Measurements from ENCODE around the gene INTS15. TPM values are rescaled to one million over a fixed set of nuclear protein-coding genes. Genes with fewer than 3 reads are reported as not detected.
"Not testable (repeated sequence)": the region's sequence is repeated elsewhere in the genome, so short reads cannot be mapped to it uniquely, and the experiment has no call there.

Gene INTS15
- total RNA-seq, 1 donor from 2014 or later: 7.4 TPM

DNA sequence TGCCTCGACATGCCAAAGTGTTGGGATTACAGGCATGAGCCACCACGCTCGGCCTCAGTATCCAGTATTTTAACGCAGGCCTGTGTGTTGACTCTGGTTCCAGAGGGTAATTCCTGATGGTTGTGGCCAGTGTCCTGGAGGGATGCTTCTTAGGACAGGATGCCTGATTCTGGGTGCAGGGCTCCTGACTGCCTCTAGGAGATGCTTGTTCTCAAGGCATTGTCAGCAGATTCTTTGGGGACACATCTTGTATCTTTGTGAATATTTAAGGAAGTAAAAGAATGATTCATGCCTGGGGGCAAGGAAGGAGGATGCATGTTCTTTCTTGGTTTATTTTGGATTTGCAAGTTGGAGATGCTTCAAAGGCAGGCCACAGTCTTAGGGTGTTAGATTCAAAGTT lies 10.4 kb upstream of the INTS15 start:
- FAIRE-seq: no peak
- no peak for DNase-seq (ENCODE audit: low read depth)
- Histone ChIP-seq H3K4me3 (ENCODE audit: low read depth, low read length) (no peak overlapping the region), H3K36me3 (ENCODE audit: control insufficient read depth, insufficient read depth, low read length) (peaks cover 7% of the 10 kb centered on the region), H3K27me3 (ENCODE audit: control insufficient read depth, insufficient read depth, low read length) (no peaks in the 10 kb centered on the region)
- TF ChIP-seq, protein P1, sequence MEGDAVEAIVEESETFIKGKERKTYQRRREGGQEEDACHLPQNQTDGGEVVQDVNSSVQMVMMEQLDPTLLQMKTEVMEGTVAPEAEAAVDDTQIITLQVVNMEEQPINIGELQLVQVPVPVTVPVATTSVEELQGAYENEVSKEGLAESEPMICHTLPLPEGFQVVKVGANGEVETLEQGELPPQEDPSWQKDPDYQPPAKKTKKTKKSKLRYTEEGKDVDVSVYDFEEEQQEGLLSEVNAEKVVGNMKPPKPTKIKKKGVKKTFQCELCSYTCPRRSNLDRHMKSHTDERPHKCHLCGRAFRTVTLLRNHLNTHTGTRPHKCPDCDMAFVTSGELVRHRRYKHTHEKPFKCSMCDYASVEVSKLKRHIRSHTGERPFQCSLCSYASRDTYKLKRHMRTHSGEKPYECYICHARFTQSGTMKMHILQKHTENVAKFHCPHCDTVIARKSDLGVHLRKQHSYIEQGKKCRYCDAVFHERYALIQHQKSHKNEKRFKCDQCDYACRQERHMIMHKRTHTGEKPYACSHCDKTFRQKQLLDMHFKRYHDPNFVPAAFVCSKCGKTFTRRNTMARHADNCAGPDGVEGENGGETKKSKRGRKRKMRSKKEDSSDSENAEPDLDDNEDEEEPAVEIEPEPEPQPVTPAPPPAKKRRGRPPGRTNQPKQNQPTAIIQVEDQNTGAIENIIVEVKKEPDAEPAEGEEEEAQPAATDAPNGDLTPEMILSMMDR (IDR thresholded peaks at IDR 0.05; ENCODE audit: insufficient read depth, low read length, severe bottlenecking): peak; percentile 9

DNA sequence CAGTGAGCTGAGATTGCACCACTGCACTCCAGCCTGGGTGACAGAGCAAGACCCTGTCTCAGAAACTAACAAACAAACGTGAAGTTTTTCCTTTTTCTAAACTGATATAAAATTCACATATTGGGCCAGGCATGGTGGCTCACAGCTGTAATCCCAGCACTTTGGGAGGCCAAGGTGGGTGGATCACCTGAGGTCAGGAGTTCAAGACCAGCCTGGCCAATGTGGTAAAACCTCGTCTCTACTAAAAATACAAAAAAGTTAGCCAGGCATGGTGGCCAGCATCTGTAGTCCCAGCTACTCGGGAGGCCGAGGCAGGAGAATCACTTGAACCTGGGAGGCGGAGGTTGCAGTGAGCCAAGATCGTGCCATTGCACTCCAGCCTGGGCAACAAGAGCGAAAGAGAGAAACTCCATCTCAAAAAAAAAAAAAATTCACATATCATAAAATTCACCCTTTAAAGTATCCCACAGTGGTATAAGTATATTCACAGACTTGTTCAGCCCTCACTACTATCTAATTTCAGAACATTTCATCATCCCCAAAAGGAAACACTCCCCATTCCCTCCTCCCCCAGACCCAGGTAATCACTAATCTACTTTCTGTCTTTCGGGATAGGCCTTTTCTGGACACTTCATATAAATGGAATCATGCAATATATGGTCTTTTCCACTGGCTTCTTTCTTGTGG lies 3.9 kb upstream of the INTS15 start:
- H3K4me3 ChIP-seq (ENCODE audit: low read depth, low read length); DNase-seq (ENCODE audit: low read depth); H3K27me3 ChIP-seq (ENCODE audit: control insufficient read depth, insufficient read depth, low read length); FAIRE-seq: not testable (repeated sequence)
- peaks cover 13% of the 10 kb centered on the region for H3K36me3 ChIP-seq (ENCODE audit: control insufficient read depth, insufficient read depth, low read length)

DNA sequence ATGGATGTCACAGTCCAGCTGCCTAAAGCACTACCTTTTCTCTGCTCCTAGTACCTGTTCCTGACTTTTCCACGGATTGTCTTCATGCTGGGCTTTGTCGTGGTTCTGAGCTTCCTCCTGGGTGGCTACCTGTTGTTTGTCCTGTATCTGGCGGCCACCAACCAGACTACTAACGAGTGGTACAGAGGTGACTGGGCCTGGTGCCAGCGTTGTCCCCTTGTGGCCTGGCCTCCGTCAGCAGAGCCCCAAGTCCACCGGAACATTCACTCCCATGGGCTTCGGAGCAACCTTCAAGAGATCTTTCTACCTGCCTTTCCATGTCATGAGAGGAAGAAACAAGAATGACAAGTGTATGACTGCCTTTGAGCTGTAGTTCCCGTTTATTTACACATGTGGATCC lies 1.3 kb upstream of the INTS15 start:
- H3K27me3 ChIP-seq (ENCODE audit: control insufficient read depth, insufficient read depth, low read length): no peaks in the 10 kb centered on the region
- H3K4me3 ChIP-seq (ENCODE audit: low read depth, low read length): no peak overlapping the region
- TF ChIP-seq, protein P1 (IDR thresholded peaks at IDR 0.05; ENCODE audit: insufficient read depth, low read length, severe bottlenecking): no peak
- DNase-seq (ENCODE audit: low read depth): no peak
- no peak for FAIRE-seq
- H3K36me3 ChIP-seq (ENCODE audit: control insufficient read depth, insufficient read depth, low read length): peaks cover 8% of the 10 kb centered on the region

DNA sequence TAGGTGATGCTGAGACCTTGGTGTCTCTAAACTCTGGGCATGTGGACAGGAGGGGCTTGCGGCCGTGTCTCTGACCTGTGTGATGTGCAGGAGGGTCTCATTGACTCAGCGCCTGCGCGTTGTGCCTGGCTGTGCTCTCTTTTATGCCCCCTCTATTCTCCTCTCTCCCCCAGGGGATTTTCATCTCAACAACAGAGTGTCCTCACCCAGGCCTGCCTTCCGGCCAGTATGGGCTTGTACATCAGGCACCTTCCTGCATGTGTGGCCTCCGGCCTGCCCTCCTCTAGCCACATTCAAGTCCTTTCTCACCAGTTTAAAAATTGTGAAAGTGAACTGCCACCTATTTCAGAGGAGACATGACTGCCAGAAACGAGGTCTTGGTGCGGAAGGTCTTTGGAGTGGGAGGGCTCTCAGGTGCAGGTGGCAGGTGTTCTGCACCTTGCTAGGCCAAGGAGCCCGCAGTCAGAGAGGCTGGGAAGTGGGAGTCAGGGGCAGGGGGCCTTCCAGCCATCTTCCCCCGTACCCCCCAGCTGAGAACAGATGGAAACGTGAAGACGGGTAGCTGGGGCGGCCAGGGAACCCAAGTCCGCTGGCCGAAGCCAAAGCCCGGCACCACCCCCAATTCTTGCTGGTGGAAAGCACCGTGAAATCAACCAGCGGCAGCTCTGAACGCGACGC lies 531 bp upstream of the INTS15 start:
- Histone ChIP-seq H3K4me3 (ENCODE audit: low read depth, low read length) (peak overlapping the region; percentile 17), H3K27me3 (ENCODE audit: control insufficient read depth, insufficient read depth, low read length) (no peaks in the 10 kb centered on the region), H3K36me3 (ENCODE audit: control insufficient read depth, insufficient read depth, low read length) (peaks cover 12% of the 10 kb centered on the region)
- TF ChIP-seq, protein P1 (IDR thresholded peaks at IDR 0.05; ENCODE audit: insufficient read depth, low read length, severe bottlenecking): no peak
- FAIRE-seq: no peak
- no peak for DNase-seq (ENCODE audit: low read depth)

DNA sequence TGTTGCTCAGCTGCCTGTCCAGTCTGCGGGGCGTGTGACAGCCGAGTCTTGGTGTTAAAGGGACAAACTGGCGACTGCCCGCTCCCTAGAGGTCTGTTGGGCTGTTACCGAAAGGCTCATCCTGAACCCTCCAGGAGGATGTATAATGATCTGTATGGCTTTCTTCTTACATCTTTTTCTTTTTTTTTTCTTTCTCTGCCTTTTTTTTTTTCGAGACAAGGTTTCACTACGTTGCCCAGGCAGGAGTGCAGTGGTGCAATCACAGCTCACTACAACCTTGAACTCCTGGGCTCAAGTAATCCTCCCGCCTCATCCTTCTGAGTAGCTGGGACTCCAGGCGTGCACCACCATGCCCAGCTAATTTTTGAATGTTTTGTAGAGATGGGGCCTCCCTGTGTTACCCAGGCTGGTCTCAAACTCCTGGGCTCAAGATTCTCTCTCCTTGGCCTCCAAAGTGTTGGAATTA lies 857 bp downstream of the INTS15 start:
- no peaks in the 10 kb centered on the region for H3K27me3 ChIP-seq (ENCODE audit: control insufficient read depth, insufficient read depth, low read length)
- TF ChIP-seq, protein P1 (IDR thresholded peaks at IDR 0.05; ENCODE audit: insufficient read depth, low read length, severe bottlenecking): peak; percentile 4
- FAIRE-seq (no peak), DNase-seq (ENCODE audit: low read depth) (peak; percentile 15)
- peak overlapping the region; percentile 94 for H3K4me3 ChIP-seq (ENCODE audit: low read depth, low read length)
- H3K36me3 ChIP-seq (ENCODE audit: control insufficient read depth, insufficient read depth, low read length): peaks cover 10% of the 10 kb centered on the region

DNA sequence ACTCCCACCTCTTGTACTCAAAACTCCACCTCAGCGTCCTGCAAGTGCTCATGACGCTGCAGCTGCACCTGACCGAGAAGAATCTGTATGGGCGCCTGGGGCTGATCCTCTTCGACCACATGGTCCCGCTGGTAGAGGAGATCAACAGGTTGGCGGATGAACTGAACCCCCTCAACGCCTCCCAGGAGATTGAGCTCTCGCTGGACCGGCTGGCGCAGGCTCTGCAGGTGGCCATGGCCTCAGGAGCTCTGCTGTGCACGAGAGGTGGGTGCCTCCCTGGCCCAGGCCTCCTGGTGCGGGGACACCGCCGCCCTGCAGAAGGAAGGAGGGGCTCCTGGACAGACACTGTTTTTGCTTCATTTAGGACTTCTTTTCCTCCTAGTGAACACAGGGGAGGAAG lies 10.3 kb downstream of the INTS15 start:
- H3K27me3 ChIP-seq (ENCODE audit: control insufficient read depth, insufficient read depth, low read length): no peaks in the 10 kb centered on the region
- H3K36me3 ChIP-seq (ENCODE audit: control insufficient read depth, insufficient read depth, low read length): peaks cover 16% of the 10 kb centered on the region
- H3K4me3 ChIP-seq (ENCODE audit: low read depth, low read length): no peak overlapping the region
- DNase-seq (ENCODE audit: low read depth) (no peak), FAIRE-seq (no peak)
- TF ChIP-seq, protein P1 (IDR thresholded peaks at IDR 0.05; ENCODE audit: insufficient read depth, low read length, severe bottlenecking): no peak

Measured in bronchial epithelial cell (primary cell).